Right lobe of liver (tissue), 6 donors: Measurements from ENCODE around the gene ATXN1. TPM values are rescaled to one million over a fixed set of nuclear protein-coding genes. Genes with fewer than 3 reads are reported as not detected.

ENCODE experiments used
- ATAC-seq, 4 donors: fragments of 200-7000 bp; cut with Tn5 transposase; one replicate each; pipeline ENCODE4 v1.9.1; 2020; ENCODE audit warnings: mild to moderate bottlenecking in 4 of 4, moderate library complexity in 4 of 4
- DNase-seq, 3 donors: peaks; one replicate each; pipeline ENCODE4 v3.0.0-alpha.2; 2020
- H3K27ac ChIP-seq, 3 donors: fragments of 200-600 bp; one replicate each; pipeline ENCODE4 v1.8.0; 2022
- H3K27me3 ChIP-seq, 2 donors: fragments of 200-600 bp; one replicate each; pipeline ENCODE4 v1.8.0; 2022
- H3K36me3 ChIP-seq, 4 donors: fragments of 200-600 bp; sonication (generic) in 1 of 4; one replicate each; pipeline versions ENCODE4 v1.5.1 to v1.8.0; 2017 to 2022; ENCODE audit warnings: control low read depth in 1 of 4
- H3K4me1 ChIP-seq, 4 donors: fragments of 200-600 bp; sonication (generic) in 1 of 4; one replicate each; pipeline versions ENCODE4 v1.5.1 to v1.8.0; 2017 to 2022; ENCODE audit warnings: control low read depth in 1 of 4
- H3K4me3 ChIP-seq, 3 donors: fragments of 200-600 bp; one replicate each; pipeline ENCODE4 v1.8.0; 2022
- H3K9me3 ChIP-seq, 4 donors: fragments of 200-600 bp; sonication (generic) in 1 of 4; one replicate each; pipeline versions ENCODE4 v1.5.1 to v1.8.0; 2017 to 2022; ENCODE audit warnings: control low read depth in 1 of 4
- POLR2A ChIP-seq: fragments of 450-650 bp; IDR thresholded peaks from one replicate; pipeline ENCODE4 v1.6.1; 2017; ENCODE audit warnings: antibody characterized with exemption, mild to moderate bottlenecking
- WGBS: methylation state at CpG from one replicate; pipeline ENCODE4 v1.1.6; 2018; ENCODE audit warnings: low coverage, low lambda C conversion rate; ENCODE audit not compliant: insufficient coverage; ENCODE audit errors: missing lambda C conversion rate; 5-methylcytosine and 5-hydroxymethylcytosine counted together
- intact Hi-C, 2 donors: fragments of 100-400 bp; cut with DNase I; formaldehyde crosslinking; loops; one replicate each; pipeline versions ENCODE4 v1.11.2 to v1.14.1; 2022
- total RNA-seq, 6 experiments: library from RNA; depleted of rRNA in 2 of 6; stranded (reverse); fragments of >200 nt in 2 of 6; fragmentation: NEBNext Ultra II Directional in 3 of 6; extraction: Animal tissue kit (Norgen Biotek cat#: 25700) in 3 of 6; gene quantifications; one replicate each; pipeline versions ENCODE4 v1.1.0 to v1.2.4, GENCODE V29; 2016 to 2023
- TF ChIP-seq, protein P1 (sequence below), 4 donors: fragments of 200-600 bp in 3 of 4; fragments of 450-650 bp in 1 of 4; IDR thresholded peaks; one replicate each; pipeline versions ENCODE4 v1.5.1 to v1.8.0; 2016 to 2022; ENCODE audit warnings: antibody characterized with exemption in 4 of 4, mild to moderate bottlenecking in 2 of 4
- donor health status: DM: no; HTN: yes; CAD: no.
- donor health status: DM: no; HTN: no; CAD: no.
- donor health status: DM: no; HTN: no; CAD: no.
- donor health status: DM: no; HTN: yes; CAD: no.
- donor health status: DM: no; HTN: yes; CAD: no.

Gene ATXN1
- total RNA-seq, 6 experiments from 2014 or later: 23.2 to 28.7 (median 25.0) TPM

DNA sequence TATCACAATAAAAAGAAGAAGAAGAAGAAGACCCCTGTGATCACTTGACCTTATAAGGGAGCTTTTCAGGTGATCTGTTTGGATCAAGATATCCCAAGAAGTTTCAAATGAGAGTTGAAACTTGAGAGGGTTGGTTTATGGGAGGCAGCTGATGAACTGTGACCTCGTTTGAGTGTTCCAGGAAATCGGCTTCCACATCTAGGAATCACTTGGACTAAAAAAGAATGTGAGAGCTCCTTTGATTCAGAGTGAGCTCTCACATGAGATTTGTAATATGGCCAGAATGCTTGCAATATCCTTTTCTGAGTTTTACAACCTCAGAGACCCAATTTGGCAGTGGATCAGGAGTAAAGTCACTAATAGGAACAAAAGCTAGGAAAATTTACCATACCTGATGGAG is 228.1 kb downstream of the ATXN1 start:
- no peak overlapping the region for H3K27ac ChIP-seq
- H3K9me3 ChIP-seq: no peaks in the 10 kb centered on the region
- no peak overlapping the region for H3K4me3 ChIP-seq
- TF ChIP-seq, protein P1, sequence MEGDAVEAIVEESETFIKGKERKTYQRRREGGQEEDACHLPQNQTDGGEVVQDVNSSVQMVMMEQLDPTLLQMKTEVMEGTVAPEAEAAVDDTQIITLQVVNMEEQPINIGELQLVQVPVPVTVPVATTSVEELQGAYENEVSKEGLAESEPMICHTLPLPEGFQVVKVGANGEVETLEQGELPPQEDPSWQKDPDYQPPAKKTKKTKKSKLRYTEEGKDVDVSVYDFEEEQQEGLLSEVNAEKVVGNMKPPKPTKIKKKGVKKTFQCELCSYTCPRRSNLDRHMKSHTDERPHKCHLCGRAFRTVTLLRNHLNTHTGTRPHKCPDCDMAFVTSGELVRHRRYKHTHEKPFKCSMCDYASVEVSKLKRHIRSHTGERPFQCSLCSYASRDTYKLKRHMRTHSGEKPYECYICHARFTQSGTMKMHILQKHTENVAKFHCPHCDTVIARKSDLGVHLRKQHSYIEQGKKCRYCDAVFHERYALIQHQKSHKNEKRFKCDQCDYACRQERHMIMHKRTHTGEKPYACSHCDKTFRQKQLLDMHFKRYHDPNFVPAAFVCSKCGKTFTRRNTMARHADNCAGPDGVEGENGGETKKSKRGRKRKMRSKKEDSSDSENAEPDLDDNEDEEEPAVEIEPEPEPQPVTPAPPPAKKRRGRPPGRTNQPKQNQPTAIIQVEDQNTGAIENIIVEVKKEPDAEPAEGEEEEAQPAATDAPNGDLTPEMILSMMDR (IDR thresholded peaks at IDR 0.05): no peak
- no peak for TF ChIP-seq POLR2A
- WGBS: 79% methylated on average over 2 of the region's 2 CpGs
- no peaks in the 10 kb centered on the region for H3K4me1 ChIP-seq
- ATAC-seq (no peak), DNase-seq (no peak)
- intact Hi-C loops: no loop called here
- H3K36me3 ChIP-seq: no peaks in the 10 kb centered on the region
- no peaks in the 10 kb centered on the region for H3K27me3 ChIP-seq

DNA sequence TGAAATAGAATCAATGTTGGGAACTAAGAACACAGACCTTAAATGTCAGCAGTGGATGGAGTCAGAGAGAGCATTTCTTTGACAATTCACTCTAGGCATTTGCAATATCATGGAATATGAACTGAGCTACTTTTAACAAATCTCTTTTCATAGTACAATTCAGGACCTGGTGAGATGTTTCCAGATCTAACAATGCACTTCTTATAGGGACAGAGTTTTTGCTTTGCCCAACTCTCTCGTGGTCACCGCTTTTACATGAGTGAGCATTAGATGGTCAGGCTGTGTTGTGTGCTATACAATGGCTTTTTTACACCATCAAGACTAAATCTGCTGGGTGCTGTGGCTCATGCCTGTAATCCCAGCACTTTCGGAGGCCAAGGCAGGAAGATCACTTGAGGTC is 233.6 kb downstream of the ATXN1 start:
- no peak overlapping the region for H3K27ac ChIP-seq
- H3K9me3 ChIP-seq: no peaks in the 10 kb centered on the region
- ATAC-seq (no peak), DNase-seq (no peak)
- H3K27me3 ChIP-seq: no peaks in the 10 kb centered on the region
- WGBS: 93% methylated on average over 2 of the region's 3 CpGs
- TF ChIP-seq, protein P1 (IDR thresholded peaks at IDR 0.05): no peak
- no peak for TF ChIP-seq POLR2A
- no peak overlapping the region for H3K4me3 ChIP-seq
- no peaks in the 10 kb centered on the region for H3K4me1 ChIP-seq
- intact Hi-C loops: no loop called here
- H3K36me3 ChIP-seq: no peaks in the 10 kb centered on the region

DNA sequence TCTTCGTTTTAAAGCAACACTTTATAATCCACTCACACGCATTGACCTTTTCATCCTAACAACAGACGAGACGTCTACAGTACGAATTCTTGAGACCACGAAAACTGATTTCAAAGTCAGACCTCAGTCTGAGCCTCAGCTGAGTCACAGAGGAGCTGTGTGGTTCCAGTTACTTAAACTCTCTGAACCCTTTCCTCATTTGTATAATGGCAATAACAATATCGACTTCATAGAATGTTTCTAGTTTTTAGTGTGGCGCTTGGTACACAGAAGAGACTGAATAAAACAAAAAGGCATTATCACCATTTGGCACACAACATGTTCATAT is 236.9 kb downstream of the ATXN1 start:
- Histone ChIP-seq H3K27me3 (no peaks in the 10 kb centered on the region), H3K4me1 (no peaks in the 10 kb centered on the region), H3K4me3 (no peak overlapping the region), H3K9me3 (no peaks in the 10 kb centered on the region), H3K27ac (no peak overlapping the region), H3K36me3 (no peaks in the 10 kb centered on the region)
- WGBS: 82% methylated on average over 8 of the region's 8 CpGs
- intact Hi-C loops: no loop called here
- ATAC-seq (no peak), DNase-seq (no peak)
- TF ChIP-seq, protein P1 (IDR thresholded peaks at IDR 0.05): no peak
- no peak for TF ChIP-seq POLR2A

DNA sequence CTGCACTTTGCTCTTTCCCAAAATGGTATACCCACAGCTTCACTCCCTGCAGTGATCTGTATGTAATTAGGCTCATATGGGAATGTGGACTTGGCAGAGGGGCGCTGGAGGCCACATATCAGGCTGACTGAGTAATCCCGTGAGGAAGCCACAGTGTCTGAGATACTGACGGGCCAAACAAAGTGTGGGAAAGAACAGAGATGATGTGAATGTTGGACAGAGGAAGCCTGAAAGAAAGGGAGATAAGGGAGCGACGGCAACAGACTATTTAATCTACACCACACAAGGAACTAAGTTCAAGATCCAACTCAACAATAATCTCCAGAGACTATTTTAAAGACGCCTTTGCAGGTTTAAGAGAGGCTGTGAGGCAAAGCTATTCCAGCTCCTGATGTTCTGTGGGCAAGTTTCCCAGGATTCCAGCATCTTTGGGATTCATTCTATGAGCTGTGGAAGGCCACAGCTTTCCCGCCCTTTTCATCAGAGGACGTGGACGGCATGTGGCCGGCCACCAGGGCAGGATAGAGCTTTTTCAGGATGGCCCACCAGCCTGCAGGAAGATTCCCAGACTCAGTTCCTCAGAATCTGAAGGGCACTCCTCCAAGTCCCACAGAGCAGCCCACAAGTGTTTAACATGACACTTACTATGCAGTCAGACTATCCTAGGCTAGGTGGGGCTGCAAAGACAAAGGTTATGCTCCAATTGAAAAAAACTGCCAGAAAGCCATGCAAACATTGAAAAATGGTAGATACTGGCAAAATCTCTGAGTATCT is 237.5 kb downstream of the ATXN1 start:
- 88% methylated on average over 8 of the region's 10 CpGs for WGBS
- no peaks in the 10 kb centered on the region for H3K36me3 ChIP-seq
- TF ChIP-seq POLR2A: no peak
- TF ChIP-seq, protein P1 (IDR thresholded peaks at IDR 0.05): no peak
- no peaks in the 10 kb centered on the region for H3K4me1 ChIP-seq
- H3K27me3 ChIP-seq: no peaks in the 10 kb centered on the region
- no peak for ATAC-seq
- no peak overlapping the region for H3K4me3 ChIP-seq
- no peak overlapping the region for H3K27ac ChIP-seq
- DNase-seq: no peak
- no peaks in the 10 kb centered on the region for H3K9me3 ChIP-seq
- intact Hi-C loops: no loop called here
